Adipose tissue (tissue), 3 donors: Measurements from ENCODE around the gene FOXO6. TPM values are rescaled to one million over a fixed set of nuclear protein-coding genes. Genes with fewer than 3 reads are reported as not detected.

ENCODE experiments used
- H3K27ac ChIP-seq: one replicate; pipeline ENCODE4 v1.5.1; 2013; ENCODE audit warnings: low read depth, low read length
- WGBS, 3 donors: extraction: QIAGEN DNeasy Blood & Tissue Kit; methylation state at CpG; one replicate each; pipeline ENCODE4 v1.1.7; 2013; 5-methylcytosine and 5-hydroxymethylcytosine counted together
- polyA plus RNA-seq, 3 donors: library from polyadenylated mRNA; stranded (reverse); fragments of 200-250 nt; gene quantifications; one replicate each; pipeline ENCODE4 v1.2.3, GENCODE V29; 2013
- donor health status: healthy with polysubstance abuse.
- donor health status: Bipolar disorder and iron deficiency.
- donor health status: healthy.

Gene FOXO6
- polyA plus RNA-seq, 3 donors: 0.24 to 0.37 (median 0.34) TPM

DNA sequence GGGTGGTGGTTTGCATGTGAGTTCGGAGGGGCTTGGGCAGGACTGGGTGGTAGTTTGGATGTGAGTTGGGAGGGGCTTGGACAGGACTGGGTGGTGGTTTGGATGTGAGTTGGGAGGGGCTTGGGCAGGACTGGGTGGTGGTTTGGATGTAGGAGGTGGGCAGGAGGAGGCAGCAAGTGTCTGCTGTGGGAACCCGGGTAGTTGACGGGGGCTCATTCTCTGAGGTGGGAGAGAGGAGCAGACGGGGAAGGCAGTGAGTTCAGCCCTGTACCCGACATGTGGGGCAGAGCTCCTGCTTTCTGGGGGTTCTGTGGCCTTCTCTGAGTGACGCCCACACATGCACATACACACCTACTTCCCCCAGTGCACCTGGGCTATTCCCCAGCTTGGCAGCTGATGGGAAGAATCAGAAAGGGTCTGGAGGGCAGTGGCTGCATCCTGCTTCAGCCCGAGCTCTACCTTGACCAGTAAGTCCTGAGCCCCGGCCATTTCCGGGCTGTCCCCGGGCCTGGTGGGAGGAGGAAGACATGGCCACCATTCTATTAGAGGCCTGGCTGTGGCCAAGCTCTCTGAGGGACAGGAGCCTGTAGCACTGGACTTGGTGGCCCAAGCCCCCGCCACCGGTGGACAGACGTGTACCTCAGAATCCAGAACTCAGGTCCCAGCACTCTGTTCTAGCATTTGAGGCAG lies 65.1 kb downstream of the FOXO6 start:
- H3K27ac ChIP-seq: no peak overlapping the region
- WGBS, 3 donors: 84 to 87% (median 85%) methylated on average over 13 of the region's 13 CpGs

- 76 to 85% (median 80%) methylated on average over 20 of the region's 20 CpGs for WGBS, 3 donors
- H3K27ac ChIP-seq: no peak overlapping the region
Observed at GRCh38 chr1:41427122-41427913, 66.1 kb downstream of the FOXO6 start.

- WGBS, 3 donors: 72 to 92% (median 75%) methylated on average over 11 of the region's 11 CpGs
- no peak overlapping the region for H3K27ac ChIP-seq
Observed at GRCh38 chr1:41427916-41428737, 66.9 kb downstream of the FOXO6 start.

DNA sequence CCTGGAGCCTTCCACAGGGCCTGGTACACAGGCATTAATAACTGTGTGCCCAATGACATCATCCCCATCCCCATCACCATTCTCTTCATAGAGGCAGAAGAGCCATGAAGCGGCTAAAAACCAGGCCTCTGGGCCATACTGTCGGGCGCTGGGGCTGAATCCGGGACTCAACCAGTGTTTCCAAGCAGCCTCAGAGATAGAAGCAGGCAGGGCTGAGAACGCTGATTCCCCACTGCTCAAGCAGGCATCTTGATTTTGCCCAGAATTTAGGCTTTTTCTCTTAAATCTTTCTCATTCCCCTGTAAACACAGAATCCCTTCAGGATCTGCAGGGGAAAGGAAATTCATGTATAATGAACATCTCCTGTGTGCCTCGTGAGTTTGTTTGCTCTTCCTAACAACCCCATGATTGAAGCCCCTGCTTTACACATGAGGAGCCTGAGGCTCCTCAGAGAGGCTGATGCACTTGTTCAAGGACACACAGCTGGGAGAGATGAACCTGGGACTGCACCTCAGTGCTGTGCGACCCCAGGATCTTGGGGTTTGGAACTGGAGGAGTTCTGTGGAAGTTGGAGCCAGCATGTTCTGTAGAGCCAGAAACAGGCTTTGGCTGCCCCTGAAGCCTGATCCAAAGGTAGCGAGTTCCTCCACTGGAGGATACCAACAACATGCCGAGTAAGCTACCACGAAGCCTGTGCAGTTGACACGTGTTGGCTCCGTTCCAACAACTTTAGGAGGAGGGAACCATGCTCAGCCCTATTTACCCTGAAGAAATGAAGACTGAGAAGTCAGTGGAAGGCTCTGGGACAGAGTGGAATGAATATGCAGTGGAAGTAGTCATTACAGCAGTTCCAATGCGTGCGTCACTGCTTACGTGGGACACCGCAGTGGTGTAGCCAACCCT lies 67.8 kb downstream of the FOXO6 start:
- WGBS, 3 donors: 79 to 81% (median 80%) methylated on average over 16 of the region's 16 CpGs

GRCh38 chr1:41429641-41430035 lies 68.4 kb downstream of the FOXO6 start:
- WGBS, 3 donors: 58 to 73% (median 58%) methylated on average over 5 of the region's 5 CpGs
- H3K27ac ChIP-seq: no peak overlapping the region

More for the DNA sequence above, 67.8 kb downstream of the FOXO6 start:
- no peak overlapping the region for H3K27ac ChIP-seq

GRCh38 chr1:41430069-41430468 lies 68.8 kb downstream of the FOXO6 start:
- 81 to 86% (median 81%) methylated on average over 4 of the region's 4 CpGs for WGBS, 3 donors
- no peak overlapping the region for H3K27ac ChIP-seq

DNA sequence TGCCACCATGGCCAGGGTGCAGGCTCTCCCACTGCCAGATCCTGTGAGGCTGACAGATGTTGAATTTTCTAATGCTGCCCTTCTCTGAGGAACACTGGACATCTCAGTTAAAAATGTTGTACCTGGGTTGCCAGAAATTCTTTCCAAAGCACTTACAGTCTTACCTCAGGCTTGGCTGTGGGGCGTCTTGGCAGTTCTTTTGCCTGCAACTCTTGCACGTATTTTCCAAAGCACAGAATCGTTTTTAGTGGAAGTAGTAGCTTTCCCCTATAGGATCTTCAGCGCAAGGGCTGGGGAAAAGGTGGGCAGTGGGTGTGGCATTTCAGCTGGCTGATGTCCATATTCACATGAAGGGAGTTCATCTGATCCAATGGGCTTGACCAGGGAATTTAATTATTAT lies 69.3 kb downstream of the FOXO6 start:
- 74 to 83% (median 78%) methylated on average over 4 of the region's 4 CpGs for WGBS, 3 donors
- no peak overlapping the region for H3K27ac ChIP-seq

DNA sequence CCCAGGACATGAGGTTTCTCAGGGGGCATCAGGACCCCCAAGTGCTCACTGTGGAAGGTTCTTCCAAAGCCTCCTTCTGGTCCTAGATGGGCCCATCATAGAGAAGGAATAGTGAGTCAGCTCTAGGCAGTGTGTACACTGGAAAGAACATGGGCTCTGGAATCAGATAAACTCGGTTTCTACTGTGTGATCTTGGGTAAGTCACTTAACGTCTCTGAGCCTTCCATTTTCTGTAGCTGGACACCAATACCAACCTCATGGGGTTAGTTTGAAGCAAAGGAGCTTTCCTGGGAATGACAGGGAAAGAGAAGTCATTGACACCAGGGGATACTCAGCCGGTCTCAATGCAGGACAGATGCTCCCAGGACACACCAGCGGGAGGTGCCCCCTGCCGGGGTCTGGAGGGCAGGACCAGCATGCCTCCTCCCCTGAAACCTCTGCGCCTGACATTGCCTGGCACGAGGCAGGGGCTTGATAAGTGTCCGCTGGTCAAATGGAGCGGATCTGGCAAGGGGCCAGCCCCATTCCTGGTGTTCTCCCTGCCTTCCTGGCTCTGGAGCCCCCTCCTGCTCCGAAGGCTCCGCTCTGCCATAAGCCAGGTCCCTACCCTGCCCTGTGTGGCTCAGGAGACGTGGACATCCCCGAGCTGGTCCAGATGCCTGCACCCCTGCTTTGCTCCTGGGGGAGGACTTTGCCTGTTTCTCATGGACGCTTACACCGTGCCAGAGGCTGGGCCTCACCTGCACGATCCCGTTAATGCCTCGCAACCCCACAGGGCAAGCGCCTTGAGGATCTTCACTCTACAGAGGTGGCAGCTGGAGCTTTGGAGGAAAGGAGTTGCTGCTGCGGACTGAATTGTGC lies 70.5 kb downstream of the FOXO6 start:
- 70 to 82% (median 80%) methylated on average over 20 of the region's 20 CpGs for WGBS, 3 donors
- H3K27ac ChIP-seq: no peak overlapping the region

Other genes with a start within 250 kb of the FOXO6 start
- gene SCMH1, start 119.1 kb upstream of the FOXO6 start, polyA plus RNA-seq: 10 to 100 TPM; 24.1 to 26.3 (median 24.4) TPM
- gene EDN2, start 123.2 kb downstream of the FOXO6 start, polyA plus RNA-seq: 1 to 10 TPM in 1 of 3 donors, under 1 TPM in 1, not detected in 1; 0.07 to 1.4 TPM